CMK (cell line): Measurements from ENCODE around the gene HDHD3.

Experiments used
- DNase-seq: peaks from one replicate; pipeline ENCODE4 v3.0.0-alpha.2; 2010; ENCODE audit warnings: low read depth

The HDHD3 gene

DNA sequence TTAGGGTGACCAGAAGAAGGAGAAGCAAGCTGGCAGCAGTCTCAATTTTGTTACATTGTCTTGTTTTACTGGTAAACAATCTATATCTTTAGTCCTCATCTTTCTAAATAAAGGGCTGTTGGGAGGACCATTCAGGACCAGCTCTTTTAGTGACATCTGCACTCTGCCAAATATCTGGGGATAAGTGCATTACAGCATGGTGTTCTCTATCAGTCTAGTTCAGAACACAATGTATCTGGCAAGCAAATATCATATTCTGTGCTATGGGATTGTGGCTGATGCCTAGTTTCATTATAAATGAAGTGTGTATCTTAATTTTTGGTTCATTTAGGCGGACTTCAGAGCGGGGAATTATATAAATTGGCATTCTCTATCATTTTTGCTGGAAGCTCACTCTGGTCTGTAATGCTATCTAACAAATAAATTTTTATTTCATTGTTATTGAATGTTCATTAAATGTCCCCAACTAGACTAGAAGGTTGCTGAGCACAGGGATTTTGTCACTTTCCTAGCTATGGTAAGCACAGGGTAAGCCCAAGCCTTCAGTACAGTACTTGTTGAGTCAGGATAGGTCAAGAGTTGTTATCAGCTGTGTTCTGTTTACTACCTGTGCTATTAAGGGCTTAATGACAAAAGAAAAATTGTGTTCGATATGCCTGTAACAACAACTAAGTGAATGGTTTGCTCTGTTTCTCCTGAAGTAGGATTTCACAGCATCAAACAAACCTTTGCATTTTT is 48.6 kb downstream of the HDHD3 start:
- DNase-seq = no peak

GRCh38 chr9:113326230-113326629 is 50.6 kb downstream of the HDHD3 start:
- no peak for DNase-seq
